DMS79 (cell line): ENCODE measurements around the gene TCEAL4.
"Not testable (repeated sequence)": the region's sequence is repeated elsewhere in the genome, so short reads cannot be mapped to it uniquely, and the experiment has no call there.

Experiments used
- DNase-seq: peaks from one replicate; lab custom pipeline; 2025; lab: John Stamatoyannopoulos, UW

The TCEAL4 gene

DNA sequence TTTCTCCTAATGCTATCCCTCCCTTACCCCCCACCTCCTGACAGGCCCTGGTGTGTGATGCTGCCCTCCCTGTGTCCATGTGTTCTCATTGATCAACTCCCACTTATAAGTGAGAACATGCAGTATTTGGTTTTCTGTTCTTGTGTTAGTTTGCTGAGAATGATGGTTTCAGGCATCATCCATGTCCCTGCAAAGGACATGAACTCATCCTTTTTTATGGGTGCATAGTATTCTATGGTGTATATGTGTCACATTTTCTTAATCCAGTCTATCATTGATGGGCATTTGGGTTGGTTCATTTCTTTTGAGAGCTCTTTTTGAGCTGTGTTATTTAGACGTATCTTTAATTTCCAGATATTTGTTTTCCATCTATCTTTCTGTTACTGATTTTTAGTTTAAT, 7.0 kb downstream of the TCEAL4 start:
- DNase-seq, result not testable (repeated sequence)

DNA sequence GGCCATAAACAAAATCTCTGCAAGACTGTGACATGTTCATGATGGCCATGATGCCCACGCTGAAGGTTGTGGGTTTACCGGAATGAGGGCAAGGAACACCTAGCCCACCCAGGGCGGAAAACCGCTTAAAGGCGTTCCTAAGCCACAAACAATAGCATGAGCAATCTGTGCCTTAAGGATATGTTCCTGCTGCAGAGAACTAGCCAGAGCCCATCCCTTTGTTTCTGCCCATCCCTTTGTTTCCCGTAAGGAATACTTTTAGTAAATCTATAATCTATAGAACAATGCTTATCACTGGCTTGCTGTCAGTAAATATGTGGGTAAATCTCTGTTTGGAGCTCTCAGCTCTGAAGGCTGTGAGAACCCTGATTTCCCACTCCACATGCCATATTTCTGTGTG, 9.9 kb downstream of the TCEAL4 start:
- not testable (repeated sequence) for DNase-seq

DNA sequence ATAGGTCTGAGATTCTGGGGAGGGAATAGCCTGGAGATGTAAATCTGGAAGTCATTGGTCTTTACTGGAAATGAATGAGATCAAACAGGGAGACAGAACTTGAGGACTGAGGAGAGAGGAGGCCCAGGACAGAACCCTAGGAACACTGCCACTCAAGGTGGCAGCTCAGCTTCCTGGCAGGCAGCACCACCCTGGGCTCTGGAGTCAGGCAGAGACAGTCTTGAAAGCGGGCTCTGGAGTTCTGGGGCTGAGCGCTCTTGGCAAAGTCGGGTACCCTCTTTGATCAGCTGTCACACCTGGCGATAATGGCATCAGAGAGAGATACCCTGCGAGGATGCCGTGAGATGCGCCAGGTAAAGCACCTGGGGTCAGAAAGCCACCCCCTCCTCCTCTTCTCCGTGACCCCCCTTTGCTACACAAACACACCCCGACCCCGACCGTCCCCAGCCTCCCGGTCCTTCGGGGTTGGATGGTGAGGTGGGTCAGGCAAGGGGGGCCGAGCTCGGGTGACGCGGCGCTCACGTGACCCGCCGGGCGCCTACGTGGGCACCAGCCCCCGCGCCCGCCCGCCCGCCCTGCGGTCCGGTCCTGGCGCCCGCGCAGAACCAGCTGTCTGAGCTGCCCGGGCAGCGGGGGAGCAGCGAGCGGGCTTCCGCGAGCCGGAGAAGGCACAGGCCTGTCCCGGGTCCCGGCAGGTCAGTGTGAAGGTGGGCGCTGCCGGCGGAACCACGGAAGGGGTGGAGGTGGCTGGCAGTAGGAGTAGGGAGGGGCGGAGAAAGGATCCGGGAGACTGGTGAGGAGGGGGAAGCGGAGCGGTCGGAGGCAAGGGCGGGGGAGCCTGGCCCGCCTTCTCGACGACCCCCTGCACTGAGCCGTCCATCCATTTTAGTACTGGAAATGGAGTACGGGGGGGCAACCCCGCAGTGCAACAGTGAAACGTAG, 22.3 kb downstream of the TCEAL4 start, which contains the start of gene TCEAL3:
Gene TCEAL3, plus strand, starts transcription at position 600 of the 942 bp plus-strand sequence. CDS start 1,102 bp downstream, outside the sequence.
- peak; percentile 62 for DNase-seq

DNA sequence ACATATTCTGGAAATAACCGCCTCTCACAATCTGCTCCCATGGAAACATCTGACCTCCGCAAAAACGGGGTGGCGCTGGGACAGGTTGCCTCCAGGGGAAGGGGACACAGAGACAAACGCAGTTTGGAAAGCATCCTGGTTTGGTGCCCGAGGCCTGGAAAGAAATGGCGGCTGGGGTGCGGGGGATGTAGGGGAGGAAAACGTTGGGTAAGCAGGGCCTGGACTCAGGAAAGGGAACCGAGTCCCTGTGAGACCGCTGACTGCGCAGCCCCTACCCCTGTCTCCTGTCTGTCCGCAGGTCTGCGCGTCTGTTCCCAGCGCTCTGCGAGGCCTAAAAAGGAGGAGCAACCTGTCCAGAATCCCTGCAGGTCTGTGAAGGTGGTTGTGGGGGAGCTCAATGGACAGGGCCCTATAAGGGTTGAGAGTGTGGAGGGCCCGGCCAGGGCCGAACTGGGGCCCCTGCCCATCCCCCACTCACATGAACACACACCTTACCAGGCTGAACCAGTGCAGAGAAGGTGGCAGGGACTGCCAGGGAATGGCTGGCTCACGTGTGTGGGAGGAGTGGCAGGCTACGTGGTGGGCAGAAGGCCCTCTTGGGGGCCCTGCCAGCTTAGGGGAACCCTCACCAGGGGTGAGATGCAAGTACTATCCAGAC, 23.1 kb downstream of the TCEAL4 start:
- DNase-seq, result no peak

DNA sequence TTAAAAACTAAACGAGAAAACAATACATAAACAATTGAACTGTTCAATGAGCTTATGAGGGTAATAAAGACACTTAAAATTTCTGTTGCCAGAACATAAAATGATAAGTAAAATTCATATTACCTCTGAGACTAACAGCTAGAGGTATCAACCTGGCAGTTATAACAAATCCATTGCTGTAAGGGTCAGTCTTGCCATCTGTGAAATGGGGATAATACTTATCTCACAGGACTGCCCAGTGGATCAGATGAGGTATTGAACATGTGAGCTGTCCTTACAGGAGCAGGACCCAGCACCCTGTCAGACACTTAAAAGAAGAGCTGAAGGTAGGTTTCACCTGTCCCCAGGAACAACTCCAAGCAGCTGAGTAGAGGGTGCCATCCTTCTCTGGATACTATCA, 25.0 kb downstream of the TCEAL4 start:
- no peak for DNase-seq

DNA sequence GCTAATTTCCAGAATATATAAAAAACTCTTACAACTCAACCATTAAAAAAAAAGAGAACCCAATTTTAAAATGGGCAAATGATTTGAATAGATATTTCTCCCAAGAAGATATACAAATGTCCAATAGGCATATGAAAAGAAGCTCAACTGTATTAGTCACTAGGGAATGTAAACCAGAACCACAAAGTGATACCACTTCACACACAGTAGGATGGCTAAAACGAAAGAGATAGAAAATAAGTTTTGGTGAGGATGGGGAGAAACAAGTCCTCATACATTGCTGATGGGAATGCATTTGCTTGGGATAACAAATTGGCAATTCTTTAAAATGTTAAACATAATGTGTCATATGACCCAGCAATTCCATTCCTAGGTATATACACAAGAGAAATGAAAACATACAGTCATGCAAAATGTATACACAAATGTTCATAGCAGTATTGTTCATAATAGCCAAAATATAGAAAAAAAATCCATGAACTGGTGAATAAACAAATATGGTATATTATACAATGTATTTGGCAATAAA, 28.1 kb downstream of the TCEAL4 start:
- no peak for DNase-seq

DNA sequence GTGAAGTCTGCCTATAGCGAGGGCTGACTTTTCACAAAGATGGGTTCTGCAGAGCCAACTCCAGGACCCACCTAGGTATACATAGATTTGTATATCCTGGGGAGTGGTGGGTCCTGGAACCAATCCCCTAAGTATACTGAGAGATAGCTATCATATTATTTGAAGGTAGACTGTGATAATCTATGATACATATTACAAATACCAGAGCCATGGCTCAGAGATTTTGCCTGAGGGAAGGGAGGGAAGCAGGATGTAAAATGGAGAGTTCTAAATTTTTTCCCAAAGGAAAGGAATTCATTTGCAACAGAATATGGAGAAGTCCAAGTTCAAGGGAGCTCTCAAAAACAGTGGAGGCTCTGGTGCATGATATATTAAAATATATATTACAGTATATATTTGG, 29.7 kb downstream of the TCEAL4 start:
- DNase-seq, result no peak

DNA sequence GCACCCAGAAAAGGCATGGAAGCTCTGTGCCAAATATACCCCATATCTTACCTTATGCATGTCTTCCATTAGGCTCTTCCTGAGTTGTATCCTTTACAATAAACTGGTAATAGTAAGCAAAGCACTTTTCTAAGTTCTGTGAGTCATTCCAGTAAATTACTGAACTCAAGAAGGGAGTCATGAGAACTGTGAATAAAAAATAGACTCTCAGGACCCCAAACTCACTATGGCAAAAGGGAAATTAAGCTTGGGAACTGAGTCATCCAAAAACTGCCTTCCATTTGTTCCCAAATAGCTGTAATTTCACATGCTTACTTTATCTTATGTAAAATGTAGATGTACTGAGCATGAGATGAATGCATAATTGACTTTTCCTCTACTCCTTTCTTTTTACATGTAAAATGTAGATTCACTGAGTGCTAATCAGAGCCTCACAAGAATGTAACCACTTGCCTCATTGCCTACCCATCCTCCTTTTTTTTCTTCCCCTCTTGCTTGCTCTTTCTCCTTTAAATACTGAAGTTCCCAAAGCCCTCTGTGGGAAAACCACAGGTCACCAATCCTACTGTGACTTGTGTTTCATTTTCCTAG, 30.6 kb downstream of the TCEAL4 start:
- DNase-seq, result no peak

DNA sequence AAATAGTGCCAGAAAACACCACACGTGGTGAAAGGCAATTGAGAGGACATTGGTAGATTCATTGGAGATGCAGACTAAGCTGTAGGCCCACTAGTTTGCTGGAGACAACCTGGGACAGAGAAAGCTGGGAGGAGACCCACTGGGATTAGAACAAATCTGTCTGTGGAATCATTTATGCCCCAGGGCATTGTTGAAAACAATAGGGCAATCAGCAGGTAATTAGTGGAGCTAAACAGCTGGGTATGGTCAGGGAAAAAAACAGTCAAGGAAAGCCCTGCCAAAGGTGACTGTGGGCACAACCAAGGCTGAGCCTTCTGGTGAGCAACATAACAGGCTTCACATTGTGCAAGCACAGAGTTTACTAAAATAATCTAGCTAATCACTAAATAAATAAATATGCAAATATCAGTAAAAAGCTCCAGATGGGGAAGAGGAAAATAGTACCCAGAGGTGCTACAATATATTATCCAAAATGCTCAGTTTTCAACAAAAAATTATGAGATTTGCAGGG, 31.4 kb downstream of the TCEAL4 start:
- DNase-seq, result no peak

DNA sequence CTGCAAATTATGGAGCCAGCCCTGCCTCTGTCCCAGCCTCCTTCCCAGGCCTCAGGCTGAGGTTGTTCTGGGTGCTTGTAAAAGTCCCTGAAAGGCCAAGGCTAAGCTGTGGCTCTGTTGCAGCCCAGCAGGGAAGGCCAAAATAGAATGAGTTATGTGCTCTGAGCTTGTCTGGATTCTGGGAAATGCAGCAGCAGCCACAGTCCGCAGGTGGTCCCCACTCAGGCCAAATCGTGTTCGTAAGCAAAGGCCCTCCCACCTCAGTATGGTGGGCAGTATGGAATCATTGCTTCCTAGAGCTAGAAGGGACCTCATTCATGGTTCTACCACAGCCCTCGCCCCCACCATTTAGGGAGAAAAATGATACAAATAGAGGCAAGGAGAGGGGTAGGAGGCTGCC, 38.8 kb downstream of the TCEAL4 start:
- no peak for DNase-seq

DNA sequence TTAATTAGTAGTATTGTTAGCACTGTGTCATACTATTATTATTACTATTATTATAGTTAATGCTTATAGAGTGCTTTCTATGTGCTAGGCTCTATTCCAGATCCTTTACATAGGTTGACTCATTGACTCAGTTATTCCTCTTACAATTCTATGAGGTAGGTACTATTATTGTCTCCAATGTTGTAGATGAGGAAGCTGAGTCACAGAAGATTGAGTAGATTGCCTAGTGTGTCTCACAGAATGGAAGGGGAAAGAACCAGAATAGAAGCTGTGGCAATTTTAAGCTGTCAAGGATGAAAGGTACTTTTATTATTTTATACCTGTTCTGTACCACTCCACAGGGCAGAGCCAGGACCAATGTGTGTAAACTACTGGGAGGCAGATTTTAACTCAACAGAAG, 41.5 kb downstream of the TCEAL4 start:
- no peak for DNase-seq

DNA sequence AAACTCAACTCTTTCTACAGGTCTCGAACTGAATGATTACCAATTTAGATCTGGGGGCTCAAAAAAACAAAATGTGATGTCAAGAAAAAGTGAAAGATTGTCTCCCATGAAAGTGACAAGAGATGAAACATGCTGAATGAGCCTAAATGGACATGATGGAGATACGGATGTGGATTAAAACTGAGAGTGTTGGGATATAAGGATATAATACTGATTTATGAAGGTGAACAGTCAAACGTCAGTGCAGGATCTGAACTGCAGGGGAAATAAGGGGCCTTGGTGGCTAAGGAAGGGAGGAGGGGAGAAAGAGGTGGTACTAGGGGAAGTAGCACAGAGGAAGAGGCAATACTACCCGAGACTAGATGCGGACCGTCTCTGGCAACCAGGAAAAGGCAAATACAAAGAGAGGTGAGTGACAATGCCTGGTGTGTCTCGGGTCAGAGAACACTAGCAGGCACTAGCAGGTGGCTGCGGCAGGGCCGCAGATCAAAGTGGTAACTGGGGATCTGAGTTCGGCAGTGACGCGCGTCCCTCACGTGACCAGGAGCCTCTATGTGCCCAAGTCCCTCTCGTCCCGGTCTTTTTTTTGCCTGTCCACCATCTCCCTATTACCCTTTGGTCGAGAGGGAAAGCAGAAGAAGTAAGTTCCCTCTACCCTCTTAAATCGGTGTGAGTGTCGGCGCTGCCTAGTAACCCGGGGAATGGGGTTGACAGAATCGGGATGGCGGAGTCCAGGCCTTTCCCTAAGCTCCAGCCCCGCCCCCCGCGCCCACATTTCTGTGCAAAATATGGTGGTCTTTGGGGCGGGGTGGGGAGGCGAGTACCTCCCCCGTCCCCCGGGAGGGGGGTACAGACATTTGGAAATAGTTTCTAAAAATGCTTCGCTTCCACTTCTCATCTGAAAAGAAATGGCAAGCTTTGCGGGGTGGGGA, 43.3 kb downstream of the TCEAL4 start, which contains the start of gene TCEAL1:
Gene TCEAL1, plus strand, starts transcription at position 590 of the 932 bp plus-strand sequence. CDS start 942 bp downstream, outside the sequence.
- DNase-seq, result peak; percentile 23

DNA sequence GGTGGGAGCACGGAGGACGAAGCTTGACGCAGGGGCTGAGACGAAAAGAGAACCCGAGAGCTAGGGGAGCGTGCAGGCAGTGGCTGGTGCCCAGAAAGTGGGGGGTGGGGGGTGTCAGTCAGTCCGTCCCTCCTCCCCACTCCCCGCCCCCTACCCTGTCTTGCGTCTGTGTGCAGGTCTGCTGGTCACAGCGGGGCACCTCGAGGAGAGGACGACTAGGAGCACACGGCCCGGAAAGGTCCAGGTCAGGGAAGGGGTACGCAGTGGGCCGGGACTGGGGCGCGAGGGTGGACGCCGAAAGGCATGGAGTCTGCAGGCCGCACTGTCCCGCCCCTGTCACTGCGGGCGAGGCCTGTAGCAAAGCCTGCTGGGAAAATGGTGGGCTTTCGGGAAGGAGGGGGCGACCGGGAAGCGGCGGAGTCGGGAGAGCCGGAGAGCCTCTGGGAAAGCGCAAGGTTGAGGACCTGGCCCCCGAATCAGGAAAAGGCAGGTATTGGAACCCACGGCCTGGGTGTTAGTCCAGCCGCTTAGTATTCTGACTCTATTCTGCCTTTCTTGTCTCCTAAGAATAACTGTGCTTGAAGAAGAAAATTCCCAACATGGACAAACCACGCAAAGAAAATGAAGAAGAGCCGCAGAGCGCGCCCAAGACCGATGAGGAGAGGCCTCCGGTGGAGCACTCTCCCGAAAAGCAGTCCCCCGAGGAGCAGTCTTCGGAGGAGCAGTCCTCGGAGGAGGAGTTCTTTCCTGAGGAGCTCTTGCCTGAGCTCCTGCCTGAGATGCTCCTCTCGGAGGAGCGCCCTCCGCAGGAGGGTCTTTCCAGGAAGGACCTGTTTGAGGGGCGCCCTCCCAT, 44.2 kb downstream of the TCEAL4 start:
- peak; percentile 51 for DNase-seq

DNA sequence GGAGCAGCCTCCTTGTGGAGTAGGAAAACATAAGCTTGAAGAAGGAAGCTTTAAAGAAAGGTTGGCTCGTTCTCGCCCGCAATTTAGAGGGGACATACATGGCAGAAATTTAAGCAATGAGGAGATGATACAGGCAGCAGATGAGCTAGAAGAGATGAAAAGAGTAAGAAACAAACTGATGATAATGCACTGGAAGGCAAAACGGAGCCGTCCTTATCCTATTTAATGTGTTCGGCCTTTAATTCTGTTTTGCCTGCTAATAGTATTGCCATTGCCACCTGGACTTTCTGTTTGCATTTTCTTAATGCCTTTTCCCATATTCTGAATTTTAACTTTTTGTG, 44.8 kb downstream of the TCEAL4 start:
- DNase-seq, result no peak

DNA sequence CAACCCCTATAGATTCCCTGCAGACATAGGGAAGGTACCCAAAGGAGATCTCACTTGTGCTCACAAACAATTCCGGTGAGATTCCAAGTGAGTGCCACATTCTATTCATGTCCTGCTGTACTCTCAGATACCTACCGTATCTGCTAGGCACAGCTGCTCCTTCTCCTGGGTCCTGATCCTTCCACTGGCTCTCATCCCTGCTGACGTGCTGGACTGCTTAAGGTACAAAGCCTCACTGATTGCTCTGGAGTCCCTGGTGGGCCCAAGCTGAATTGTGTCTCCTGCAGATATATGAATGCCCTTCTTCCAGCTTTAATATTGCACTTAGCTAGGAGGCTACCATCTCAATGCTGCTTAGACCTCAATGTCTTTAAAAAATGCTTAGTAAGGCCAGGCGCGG, 45.8 kb downstream of the TCEAL4 start:
- no peak for DNase-seq

DNA sequence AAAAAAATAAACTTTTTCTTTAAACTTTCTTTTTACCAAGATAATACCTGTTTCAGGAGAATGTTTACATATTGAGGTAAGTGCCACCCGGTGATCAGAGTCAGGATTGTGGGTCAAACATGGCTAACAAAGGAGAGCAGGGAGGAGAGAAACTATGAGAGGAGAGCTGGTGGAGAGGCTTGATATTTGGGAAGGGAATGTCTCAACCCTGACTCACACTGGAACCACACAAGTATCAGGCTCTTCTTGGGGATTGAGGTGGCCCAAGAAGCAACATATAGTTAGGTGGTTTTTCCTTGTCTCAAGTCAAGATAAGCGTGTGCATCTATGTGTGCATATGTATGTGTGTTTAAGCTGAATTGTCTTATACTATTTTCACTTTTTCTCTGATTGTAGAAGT, 50.1 kb downstream of the TCEAL4 start:
- DNase-seq, result no peak
